ENCODE results near the gene HVCN1.

HVCN1 gene

DNA sequence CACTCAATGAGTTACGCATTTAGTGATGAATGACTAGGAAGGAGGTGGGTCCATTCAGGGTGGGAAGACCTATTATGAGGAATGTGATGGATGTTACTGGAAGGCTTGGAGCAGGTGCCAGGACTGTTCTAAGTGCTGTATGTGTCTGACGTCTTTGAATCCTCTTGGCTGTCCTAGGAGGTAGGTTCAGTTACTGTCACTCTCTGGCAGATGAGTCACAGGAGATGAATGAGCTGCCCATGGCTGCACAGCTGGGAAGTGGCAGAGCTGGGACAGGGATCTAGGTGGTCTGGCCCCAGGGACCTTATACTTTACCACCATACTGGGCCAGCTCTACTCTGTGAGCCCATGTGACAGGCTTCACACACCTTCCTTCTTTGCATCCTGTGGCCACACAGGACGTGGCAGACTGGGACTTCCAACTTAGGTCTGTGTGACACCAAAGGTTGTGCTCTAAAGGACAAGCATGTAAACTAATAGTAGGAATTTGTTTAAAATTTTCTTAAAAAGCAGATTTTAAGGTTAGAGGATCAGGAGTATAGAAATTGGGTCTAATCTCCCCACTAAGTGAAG, 51.0 kb downstream of the HVCN1 start:
- no peak for DNase-seq (ENCODE audit: low read depth, low spot score)
- TF ChIP-seq, protein P1, sequence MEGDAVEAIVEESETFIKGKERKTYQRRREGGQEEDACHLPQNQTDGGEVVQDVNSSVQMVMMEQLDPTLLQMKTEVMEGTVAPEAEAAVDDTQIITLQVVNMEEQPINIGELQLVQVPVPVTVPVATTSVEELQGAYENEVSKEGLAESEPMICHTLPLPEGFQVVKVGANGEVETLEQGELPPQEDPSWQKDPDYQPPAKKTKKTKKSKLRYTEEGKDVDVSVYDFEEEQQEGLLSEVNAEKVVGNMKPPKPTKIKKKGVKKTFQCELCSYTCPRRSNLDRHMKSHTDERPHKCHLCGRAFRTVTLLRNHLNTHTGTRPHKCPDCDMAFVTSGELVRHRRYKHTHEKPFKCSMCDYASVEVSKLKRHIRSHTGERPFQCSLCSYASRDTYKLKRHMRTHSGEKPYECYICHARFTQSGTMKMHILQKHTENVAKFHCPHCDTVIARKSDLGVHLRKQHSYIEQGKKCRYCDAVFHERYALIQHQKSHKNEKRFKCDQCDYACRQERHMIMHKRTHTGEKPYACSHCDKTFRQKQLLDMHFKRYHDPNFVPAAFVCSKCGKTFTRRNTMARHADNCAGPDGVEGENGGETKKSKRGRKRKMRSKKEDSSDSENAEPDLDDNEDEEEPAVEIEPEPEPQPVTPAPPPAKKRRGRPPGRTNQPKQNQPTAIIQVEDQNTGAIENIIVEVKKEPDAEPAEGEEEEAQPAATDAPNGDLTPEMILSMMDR (IDR thresholded peaks at IDR 0.05; ENCODE audit: insufficient read depth, low read length, missing control alignments): no peak
- H3K4me3 ChIP-seq (ENCODE audit: low read depth, low read length): no peak overlapping the region
- ChIA-PET CTCF (no interaction called here), POLR2A (no interaction called here)

DNA sequence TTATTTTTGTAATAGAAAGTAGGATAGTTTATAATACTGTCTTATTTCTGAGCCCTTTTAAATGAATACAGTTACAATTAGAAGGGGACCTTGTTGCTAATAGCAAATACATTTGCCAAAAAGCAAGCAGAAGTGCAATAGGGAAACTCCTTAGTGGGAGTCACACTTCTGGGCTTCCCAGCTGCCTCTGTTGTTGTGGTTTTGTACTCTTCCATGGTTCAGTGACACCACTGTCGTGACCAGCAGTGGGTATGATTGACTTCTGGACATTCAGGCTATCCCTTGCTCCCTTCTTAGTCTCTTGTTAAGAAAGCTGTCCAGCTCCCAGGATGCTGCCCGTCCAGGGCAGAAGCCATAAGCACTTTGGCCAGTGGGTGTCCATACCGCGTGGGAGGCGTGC, 52.4 kb downstream of the HVCN1 start:
- TF ChIP-seq, protein P1 (IDR thresholded peaks at IDR 0.05; ENCODE audit: insufficient read depth, low read length, missing control alignments): no peak
- CTCF ChIA-PET: no interaction called here
- POLR2A ChIA-PET: no interaction called here
- H3K4me3 ChIP-seq (ENCODE audit: low read depth, low read length): no peak overlapping the region
- no peak for DNase-seq (ENCODE audit: low read depth, low spot score)

DNA sequence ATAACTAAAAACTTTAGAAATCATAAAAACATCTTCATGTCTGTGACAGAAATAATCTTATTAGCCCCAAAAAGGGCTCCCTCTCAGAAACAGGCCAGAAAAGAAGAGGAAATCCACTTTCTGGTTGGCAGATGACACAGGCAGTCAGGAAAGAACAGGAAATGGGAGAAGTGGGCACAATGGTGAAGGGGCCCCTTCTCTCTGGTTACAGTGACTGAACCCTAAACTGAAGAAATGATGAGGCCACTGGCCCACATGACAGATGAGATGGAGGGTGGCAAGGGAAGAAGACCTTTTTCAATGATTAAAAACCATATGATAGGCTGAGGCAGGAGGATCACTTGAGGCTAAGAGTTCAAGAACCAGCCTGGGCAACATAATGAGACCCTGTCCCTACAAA, 53.9 kb downstream of the HVCN1 start:
- no peak for DNase-seq (ENCODE audit: low read depth, low spot score)
- H3K4me3 ChIP-seq (ENCODE audit: low read depth, low read length): no peak overlapping the region
- POLR2A ChIA-PET: no interaction called here
- TF ChIP-seq, protein P1 (IDR thresholded peaks at IDR 0.05; ENCODE audit: insufficient read depth, low read length, missing control alignments): no peak
- CTCF ChIA-PET: interaction anchor here (1.2 kb wide), 1 partner anchor 17 kb away, joined by 3 read pairs; no protein-coding TSS in a partner anchor

DNA sequence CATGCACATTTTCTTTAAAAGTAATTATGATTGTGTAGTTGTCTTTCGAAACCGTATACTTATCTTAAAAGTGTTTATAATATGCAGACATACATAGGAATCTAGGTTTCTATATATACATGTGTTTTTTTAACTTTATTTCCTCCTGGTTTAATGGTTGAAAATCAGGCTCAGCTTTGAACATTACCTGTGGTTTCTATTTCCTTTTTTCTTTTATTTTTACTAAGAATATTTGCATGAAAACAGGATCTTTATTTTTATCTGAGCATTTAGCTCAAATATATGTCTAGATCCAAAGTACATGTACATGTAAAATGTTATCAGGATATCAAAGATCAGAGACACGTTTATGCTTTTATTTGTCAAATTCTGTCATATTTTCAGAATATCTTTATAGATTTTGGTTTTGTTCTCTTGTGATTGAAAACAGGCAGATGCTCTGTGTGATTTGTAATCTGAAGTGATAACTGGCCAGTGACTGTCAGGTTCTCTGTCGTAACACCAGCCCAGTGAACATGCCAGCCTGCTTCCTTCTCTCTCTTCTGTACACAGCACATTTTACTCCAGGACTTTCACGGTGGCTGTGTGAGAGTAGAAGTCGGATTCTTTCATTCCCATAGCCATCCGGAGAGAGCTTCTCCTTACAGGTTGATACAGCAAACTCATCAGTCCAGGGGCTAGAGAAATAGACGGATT, 61.3 kb downstream of the HVCN1 start:
- ChIA-PET CTCF (interaction anchor here (0.8 to 1.1 kb wide), 2 partner anchors 14 to 25 kb away, joined by 3 read pairs; partner anchors contain the start of gene TCTN1), POLR2A (no interaction called here)
- H3K4me3 ChIP-seq (ENCODE audit: low read depth, low read length): no peak overlapping the region
- DNase-seq (ENCODE audit: low read depth, low spot score): no peak
- TF ChIP-seq, protein P1 (IDR thresholded peaks at IDR 0.05; ENCODE audit: insufficient read depth, low read length, missing control alignments): no peak

DNA sequence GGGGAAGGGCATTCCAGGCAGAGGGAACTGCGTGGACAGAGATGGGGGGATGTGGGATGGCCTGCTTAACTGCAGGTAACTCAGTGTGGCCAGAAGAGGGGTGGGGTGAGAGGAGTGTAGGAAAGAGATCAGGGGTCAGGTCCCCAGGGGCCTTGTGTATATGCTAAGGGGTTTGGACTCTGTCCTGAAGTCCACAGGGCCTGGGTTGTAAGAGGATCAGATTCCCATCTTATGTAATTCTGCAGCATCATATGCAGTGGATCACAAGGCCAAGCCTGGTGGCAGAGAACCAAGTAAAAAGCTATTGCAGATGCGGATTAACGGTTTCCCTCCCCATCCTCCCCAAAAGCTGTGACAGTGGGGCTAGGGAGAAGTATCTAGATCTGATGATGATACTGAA, 66.3 kb downstream of the HVCN1 start:
- ChIA-PET CTCF (no interaction called here), POLR2A (no interaction called here)
- H3K4me3 ChIP-seq (ENCODE audit: low read depth, low read length): no peak overlapping the region
- TF ChIP-seq, protein P1 (IDR thresholded peaks at IDR 0.05; ENCODE audit: insufficient read depth, low read length, missing control alignments): no peak
- no peak for DNase-seq (ENCODE audit: low read depth, low spot score)

DNA sequence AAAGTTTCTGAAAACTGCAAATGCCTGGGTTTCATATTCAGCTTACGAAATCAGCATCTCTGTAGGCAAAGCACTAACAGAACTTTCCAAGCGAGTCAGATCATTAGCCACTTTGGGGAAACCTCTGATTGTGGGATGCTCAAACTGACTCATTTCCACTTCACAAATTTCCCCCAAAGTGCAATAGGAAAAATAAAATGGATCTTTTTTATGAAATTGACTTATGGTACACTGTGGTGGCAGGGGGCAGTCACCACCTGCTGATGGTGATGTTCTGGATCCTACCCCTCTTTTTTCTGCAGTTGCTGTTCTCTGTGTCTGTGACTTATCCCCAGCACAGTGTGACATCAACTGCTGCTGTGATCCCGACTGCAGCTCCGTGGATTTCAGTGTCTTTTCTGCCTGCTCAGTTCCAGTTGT, 69.4 kb downstream of the HVCN1 start:
- DNase-seq (ENCODE audit: low read depth, low spot score): no peak
- TF ChIP-seq, protein P1 (IDR thresholded peaks at IDR 0.05; ENCODE audit: insufficient read depth, low read length, missing control alignments): no peak
- ChIA-PET CTCF (interaction anchor here (1.2 to 2.2 kb wide), 2 partner anchors 18 to 268 kb away, joined by 4 to 12 read pairs; no protein-coding TSS in a partner anchor), POLR2A (no interaction called here)
- H3K4me3 ChIP-seq (ENCODE audit: low read depth, low read length): no peak overlapping the region
